ENCODE data around the gene RASGEF1C.

DNA sequence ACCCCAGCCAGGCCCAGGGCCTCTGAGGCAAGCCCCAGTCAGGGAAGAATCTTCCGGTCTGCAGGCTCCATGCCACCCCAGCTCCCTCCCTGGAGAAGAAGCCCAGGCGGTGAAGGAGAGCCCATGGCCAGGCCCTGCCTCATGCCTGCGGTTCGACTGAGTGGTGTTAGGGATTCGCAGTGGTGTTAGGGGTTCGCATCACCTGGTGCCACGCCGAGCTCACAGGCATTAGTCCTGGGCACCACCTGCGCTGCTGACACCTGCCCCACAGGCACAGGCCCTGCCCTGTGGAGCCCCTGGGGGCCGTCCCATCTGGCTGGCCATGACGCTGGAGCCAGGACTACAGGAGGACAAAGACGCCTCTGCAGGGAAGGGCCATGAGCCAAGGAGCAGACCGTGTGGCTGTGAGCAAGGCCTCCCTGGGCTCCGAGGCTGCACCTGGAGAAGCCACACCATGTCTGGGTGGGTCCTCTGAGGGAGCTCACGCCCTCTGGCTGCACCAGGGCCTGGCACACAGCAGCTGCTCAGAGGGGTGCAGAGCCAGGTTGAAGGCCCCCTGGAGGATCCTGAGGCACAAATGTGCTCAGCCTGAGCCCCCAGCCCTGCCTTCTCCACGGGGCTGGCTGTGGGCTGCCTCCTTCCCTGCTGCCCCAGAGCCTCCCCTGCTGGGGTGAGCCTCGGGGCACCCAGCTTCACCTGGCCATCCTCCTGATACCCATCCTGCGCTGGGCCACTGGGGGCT lies 109.8 kb downstream of the RASGEF1C start:
- TF ChIP-seq, protein P1, sequence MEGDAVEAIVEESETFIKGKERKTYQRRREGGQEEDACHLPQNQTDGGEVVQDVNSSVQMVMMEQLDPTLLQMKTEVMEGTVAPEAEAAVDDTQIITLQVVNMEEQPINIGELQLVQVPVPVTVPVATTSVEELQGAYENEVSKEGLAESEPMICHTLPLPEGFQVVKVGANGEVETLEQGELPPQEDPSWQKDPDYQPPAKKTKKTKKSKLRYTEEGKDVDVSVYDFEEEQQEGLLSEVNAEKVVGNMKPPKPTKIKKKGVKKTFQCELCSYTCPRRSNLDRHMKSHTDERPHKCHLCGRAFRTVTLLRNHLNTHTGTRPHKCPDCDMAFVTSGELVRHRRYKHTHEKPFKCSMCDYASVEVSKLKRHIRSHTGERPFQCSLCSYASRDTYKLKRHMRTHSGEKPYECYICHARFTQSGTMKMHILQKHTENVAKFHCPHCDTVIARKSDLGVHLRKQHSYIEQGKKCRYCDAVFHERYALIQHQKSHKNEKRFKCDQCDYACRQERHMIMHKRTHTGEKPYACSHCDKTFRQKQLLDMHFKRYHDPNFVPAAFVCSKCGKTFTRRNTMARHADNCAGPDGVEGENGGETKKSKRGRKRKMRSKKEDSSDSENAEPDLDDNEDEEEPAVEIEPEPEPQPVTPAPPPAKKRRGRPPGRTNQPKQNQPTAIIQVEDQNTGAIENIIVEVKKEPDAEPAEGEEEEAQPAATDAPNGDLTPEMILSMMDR (IDR thresholded peaks at IDR 0.05): no peak
- no peak for TF ChIP-seq EP300 (IDR thresholded peaks at IDR 0.05)
